GM19455 (cell line): ENCODE measurements around the gene DHX30.
"Not testable (repeated sequence)": the region's sequence is repeated elsewhere in the genome, so short reads cannot be mapped to it uniquely, and the experiment has no call there.

ENCODE experiments used
- ATAC-seq: cut with Tn5 transposase; IDR thresholded peaks from one replicate; pipeline ENCODE4 v1.9.1; 2021; ENCODE audit not compliant: unreplicated experiment

Gene DHX30, protein sequence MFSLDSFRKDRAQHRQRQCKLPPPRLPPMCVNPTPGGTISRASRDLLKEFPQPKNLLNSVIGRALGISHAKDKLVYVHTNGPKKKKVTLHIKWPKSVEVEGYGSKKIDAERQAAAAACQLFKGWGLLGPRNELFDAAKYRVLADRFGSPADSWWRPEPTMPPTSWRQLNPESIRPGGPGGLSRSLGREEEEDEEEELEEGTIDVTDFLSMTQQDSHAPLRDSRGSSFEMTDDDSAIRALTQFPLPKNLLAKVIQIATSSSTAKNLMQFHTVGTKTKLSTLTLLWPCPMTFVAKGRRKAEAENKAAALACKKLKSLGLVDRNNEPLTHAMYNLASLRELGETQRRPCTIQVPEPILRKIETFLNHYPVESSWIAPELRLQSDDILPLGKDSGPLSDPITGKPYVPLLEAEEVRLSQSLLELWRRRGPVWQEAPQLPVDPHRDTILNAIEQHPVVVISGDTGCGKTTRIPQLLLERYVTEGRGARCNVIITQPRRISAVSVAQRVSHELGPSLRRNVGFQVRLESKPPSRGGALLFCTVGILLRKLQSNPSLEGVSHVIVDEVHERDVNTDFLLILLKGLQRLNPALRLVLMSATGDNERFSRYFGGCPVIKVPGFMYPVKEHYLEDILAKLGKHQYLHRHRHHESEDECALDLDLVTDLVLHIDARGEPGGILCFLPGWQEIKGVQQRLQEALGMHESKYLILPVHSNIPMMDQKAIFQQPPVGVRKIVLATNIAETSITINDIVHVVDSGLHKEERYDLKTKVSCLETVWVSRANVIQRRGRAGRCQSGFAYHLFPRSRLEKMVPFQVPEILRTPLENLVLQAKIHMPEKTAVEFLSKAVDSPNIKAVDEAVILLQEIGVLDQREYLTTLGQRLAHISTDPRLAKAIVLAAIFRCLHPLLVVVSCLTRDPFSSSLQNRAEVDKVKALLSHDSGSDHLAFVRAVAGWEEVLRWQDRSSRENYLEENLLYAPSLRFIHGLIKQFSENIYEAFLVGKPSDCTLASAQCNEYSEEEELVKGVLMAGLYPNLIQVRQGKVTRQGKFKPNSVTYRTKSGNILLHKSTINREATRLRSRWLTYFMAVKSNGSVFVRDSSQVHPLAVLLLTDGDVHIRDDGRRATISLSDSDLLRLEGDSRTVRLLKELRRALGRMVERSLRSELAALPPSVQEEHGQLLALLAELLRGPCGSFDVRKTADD

GRCh38 chr3:47802734-47803479 lies at the start of gene DHX30:
Gene DHX30, plus strand, starts transcription at chr3:47803138. Its CDS starts 7,546 bp downstream, at chr3:47810684.
- peak; percentile 88 for ATAC-seq

GRCh38 chr3:47758261-47759025 lies 44.5 kb upstream of the DHX30 start:
- ATAC-seq, result no peak

DNA sequence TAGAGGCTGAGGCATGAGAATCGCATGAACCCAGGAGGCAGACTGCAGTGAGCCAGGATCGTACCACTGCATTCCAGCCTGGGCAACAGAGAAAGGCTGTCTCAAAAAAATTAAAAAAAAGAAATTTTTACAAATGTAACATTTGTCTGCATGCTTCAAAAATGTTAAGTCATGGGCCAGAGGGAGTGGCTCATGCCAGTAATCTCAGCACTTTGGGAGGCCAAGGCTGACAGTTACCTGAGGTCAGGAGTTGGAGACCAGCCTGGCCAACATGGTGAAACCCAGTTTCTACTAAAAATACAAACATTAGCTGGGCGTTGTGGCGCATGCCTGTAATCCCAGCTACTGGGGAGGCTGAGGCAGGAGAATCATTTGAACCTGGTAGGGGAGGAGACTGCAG lies 42.7 kb upstream of the DHX30 start:
- ATAC-seq, result not testable (repeated sequence)

DNA sequence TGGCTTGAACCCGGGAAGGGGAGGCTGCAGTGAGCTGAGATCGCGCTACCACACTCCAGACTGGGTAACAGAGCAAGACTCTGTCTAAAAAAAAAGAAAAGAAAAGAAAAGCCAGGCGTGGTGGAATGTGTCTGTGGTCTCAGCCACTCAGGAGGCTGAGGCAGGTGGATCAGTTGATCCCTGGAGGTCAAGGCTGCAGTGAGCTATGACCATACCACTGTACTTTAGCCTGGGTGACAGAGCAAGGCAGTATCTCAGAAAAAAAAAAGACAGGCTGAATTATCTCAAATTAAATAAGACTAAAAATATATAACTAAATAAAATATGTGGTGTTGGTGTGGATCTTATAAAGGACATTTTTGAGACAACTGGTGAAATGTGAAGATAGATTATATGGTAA lies 41.9 kb upstream of the DHX30 start:
- ATAC-seq, result no peak

GRCh38 chr3:47762233-47762632 lies 40.7 kb upstream of the DHX30 start:
- ATAC-seq, result no peak

DNA sequence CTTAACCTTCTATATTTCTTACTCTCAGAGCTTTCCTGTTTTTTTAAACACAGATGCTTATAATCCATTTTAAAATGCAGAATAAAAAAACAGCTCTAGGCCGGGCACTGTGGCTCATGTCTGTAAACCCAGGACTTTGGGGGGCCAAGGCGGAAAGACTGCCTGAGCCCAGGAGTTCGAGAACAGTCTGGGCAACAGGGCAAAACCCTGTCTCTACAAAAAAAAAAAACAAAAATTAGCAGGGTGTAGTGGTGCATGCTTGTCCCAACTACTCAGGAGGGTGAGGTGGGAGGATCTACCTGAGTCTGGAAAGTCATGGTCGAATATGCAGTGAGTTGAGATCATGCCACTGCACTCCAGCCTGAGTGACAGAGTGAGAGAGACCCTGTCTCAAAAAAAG lies 36.8 kb upstream of the DHX30 start:
- no peak for ATAC-seq

DNA sequence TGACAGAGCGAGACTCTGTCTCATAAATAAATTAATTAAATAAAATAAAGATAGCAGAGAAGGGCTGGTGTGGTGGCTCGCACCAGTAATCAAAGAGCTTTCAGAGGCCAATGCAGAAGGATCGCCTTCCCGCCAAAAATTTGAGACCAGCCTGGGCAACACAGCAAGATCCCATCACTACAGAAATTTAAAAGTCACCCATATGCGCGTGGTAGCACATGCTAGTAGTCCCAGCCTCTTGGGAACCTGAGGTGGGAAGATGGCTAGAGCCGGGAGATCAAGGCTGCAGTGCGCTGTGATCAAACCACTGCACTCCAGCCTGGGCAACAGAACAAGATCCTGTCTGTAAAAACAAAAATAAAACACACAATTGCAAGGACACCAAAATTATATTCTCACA lies 30.9 kb upstream of the DHX30 start:
- no peak for ATAC-seq

GRCh38 chr3:47772788-47773187 lies 30.1 kb upstream of the DHX30 start:
- no peak for ATAC-seq

GRCh38 chr3:47778746-47779145 lies 24.2 kb upstream of the DHX30 start:
- ATAC-seq, result no peak

DNA sequence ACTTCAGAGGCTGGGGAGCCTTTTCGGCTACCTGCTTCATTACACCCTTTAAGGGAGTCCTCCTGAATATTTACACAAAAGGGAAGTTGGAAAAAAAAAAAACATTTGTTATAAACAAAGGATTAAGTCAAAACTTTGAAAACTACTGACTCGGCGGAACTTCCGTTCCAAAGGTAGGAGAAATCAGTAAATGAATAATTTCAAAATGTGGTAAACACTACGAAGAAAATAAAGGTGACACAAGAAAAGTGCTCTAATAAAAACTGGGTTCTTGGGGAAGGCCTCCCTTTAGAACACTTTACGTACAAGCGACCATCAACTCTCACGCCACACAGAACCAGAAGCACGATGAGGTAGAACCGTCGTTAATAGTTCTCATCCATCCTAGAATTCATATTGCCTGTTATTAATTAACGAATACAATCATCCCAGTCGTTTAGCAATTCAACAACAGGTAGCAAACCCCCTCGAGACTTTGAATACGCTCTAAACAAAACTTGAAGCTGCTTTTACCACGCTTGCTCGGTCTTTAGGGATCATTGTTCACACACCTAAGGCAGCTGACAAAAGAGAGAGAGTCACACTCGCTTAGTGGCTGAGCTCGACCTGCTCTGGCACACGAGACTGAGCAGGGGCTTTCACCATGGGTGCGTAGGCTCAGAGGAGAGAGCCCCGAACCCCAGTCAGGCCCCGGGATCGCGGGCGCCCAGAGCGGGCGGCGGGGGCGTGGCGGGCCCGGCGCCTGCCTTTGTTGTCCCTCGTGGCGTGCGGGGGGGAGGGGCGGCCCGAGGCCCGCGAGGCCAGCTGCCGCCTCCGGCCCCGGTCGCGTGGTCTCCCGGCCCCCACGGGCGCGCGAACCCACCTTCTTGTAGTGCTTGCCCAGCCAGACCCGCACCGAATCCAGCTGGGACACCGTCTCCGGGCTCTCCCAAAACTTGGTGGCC lies 21.9 kb upstream of the DHX30 start:
- peak; percentile 38 for ATAC-seq

- ATAC-seq, result peak; percentile 78
Observed at GRCh38 chr3:47781685-47782445, 21.1 kb upstream of the DHX30 start, which contains the start of gene SMARCC1. Gene SMARCC1, minus strand, starts transcription at chr3:47781893. Its CDS starts 96 bp downstream, at chr3:47781797.

DNA sequence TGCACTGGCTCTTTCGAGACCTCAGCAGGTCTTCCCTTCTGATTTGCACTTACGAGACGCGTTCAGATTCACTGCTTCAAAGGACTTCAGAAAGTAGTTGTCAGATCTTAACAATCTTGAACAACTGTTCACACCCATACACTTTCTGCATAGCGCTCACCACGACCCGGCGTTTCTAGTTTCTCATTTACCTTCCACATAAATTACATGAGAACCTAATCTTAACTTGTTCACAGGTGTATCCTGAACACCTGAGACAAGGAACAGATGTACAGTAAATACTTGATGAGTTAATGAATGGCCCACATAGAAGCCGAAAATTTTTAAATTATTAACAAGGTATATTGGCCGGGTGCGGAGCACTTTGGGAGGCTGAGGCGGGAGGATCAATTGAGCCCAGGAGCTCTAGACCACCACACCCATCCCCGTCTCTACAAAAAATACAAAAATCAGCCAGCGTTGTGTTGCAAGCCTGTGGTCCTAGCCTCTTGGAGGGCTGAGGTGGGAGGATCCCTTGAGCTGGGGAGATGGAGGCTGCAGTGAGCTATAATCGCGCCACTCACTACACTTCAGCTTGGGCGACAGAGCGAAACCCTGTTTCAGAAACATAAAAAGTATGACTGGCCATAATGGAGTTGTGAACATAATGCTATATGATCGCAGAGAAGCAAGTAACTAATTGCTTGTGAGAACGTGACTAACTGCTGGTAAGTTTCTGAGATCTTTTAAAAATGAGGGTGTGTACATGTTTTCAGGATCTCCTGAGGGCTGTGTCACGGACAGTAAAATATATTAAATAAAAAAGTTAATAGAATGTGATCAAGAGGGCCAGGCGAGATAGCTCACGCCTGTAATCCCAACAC lies 20.3 kb upstream of the DHX30 start:
- no peak for ATAC-seq

DNA sequence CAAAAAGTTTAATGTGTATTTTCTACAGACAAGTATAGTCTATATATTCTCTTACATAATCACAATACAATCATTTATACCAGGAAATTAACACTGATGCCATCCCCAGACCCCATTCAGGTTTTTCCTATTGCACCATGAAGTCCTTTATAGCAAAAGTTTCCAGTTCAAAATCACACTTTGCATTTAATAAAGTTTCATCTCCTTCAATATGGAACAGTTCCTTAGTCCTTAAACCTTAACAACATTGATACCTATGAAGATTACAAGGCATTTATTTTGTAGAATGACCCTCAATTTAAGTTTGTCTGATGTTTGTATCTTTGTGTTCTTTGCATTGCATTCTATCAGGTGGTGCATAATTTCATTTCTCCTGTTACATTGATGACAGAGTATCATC lies 19.3 kb upstream of the DHX30 start:
- no peak for ATAC-seq

GRCh38 chr3:47791193-47791855 lies 11.6 kb upstream of the DHX30 start:
- ATAC-seq, result no peak

DNA sequence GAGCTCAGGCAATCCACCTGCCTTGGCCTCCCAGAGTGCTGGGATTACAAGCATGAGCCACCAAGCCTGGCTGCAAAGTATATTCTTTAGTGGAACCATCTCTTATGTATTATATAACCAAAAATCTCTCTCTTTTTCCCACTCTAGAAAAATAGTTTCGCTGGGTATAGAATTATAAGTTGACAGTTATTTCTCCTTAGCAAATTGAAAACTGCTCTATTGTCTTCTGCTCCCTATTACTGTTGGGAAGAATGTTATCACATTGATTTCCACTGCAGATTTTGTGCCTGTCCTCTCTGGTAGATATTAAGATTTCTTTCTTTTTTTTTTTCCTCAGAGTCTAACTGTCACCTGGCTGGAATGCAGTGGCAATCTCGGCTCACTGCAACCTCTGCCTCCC lies 10.2 kb upstream of the DHX30 start:
- no peak for ATAC-seq

- ATAC-seq, result no peak
Observed at GRCh38 chr3:47794544-47794943, 8.4 kb upstream of the DHX30 start.

DNA sequence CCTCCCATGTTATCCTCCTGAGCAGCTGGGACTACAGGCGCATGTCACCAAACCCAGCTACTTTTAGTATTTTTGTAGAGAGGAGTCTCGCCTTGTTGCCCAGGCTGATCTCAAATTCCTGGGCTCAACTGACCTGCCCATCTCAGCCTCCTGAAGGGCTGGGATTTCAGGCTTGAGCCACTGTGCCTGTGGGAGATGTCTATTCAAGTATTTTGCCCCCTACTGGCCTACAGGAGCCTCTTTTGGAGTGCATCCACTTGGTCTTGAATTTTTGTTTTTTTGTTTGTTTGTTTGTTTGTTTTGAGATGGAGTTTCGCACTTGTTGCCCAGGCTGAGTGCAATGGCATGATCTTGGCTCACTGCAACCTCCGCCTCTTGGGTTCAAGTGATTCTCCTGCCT lies 3.2 kb upstream of the DHX30 start:
- no peak for ATAC-seq
